GM23248 (cell line): Measurements from ENCODE around the gene UTP4.

Experiments used
- EZH2 ChIP-seq: fragments of 200-600 bp; sonication (generic); IDR thresholded peaks from 2 replicates; pipeline ENCODE4 v1.6.1; 2018; ENCODE audit warnings: antibody characterized with exemption, mild to moderate bottlenecking; ENCODE audit not compliant: insufficient read depth, poor library complexity, severe bottlenecking
- EZH2phosphoT487 ChIP-seq: fragments of 200-600 bp; sonication (generic); IDR thresholded peaks from 2 replicates; pipeline ENCODE4 v1.6.1; 2018; ENCODE audit warnings: antibody characterized with exemption, moderate library complexity, mild to moderate bottlenecking, low read depth; ENCODE audit not compliant: insufficient read depth

GRCh38 chr16:69118994-69119393 is 13.5 kb upstream of the UTP4 start:
- TF ChIP-seq EZH2 (no peak), EZH2phosphoT487 (no peak)
